PFSK-1 (cell line): ENCODE results near the gene ADGRA1.

Experiments used
- POLR2AphosphoS5 ChIP-seq: IDR thresholded peaks from 2 replicates; pipeline ENCODE4 v1.6.1; 2012; ENCODE audit warnings: low read depth, mild to moderate bottlenecking, control low read depth, low read length, moderate library complexity
- TAF1 ChIP-seq: IDR thresholded peaks from 2 replicates; pipeline ENCODE4 v1.6.1; 2012; ENCODE audit warnings: low read length, control low read depth, borderline replicate concordance; ENCODE audit not compliant: insufficient read depth
- TF ChIP-seq, protein P1 (sequence below), 2 experiments: IDR thresholded peaks; 2 replicates each; pipeline versions ENCODE4 v1.6.1 to v1.8.0; 2011 to 2012; ENCODE audit warnings: low read depth in 2 of 2, low read length in 2 of 2, control low read depth in 1 of 2, inconsistent platforms in 1 of 2, mild to moderate bottlenecking in 1 of 2, moderate library complexity in 1 of 2; ENCODE audit not compliant: insufficient read depth in 1 of 2

DNA sequence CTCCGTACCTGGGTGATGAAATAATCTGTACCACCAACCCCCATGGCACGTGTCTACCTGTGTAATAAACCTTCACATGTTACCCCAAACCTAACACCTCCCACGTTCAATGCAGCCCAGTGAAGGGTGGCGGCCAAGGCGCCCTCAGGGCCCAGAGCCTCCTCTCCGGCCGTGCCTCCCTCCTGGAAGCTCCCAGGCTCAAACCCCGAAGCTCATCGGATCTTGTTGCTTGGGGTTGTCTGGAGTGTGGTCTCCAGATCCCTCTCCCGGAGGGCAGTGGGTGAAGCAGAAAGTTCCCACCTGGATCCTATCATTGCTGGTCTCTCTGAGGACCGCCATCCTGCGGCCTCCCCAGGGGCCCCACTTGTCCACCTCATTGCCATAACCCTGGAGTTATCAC lies 62.9 kb downstream of the ADGRA1 start:
- TF ChIP-seq, protein P1, sequence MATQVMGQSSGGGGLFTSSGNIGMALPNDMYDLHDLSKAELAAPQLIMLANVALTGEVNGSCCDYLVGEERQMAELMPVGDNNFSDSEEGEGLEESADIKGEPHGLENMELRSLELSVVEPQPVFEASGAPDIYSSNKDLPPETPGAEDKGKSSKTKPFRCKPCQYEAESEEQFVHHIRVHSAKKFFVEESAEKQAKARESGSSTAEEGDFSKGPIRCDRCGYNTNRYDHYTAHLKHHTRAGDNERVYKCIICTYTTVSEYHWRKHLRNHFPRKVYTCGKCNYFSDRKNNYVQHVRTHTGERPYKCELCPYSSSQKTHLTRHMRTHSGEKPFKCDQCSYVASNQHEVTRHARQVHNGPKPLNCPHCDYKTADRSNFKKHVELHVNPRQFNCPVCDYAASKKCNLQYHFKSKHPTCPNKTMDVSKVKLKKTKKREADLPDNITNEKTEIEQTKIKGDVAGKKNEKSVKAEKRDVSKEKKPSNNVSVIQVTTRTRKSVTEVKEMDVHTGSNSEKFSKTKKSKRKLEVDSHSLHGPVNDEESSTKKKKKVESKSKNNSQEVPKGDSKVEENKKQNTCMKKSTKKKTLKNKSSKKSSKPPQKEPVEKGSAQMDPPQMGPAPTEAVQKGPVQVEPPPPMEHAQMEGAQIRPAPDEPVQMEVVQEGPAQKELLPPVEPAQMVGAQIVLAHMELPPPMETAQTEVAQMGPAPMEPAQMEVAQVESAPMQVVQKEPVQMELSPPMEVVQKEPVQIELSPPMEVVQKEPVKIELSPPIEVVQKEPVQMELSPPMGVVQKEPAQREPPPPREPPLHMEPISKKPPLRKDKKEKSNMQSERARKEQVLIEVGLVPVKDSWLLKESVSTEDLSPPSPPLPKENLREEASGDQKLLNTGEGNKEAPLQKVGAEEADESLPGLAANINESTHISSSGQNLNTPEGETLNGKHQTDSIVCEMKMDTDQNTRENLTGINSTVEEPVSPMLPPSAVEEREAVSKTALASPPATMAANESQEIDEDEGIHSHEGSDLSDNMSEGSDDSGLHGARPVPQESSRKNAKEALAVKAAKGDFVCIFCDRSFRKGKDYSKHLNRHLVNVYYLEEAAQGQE (IDR thresholded peaks at IDR 0.05; ENCODE audit: insufficient read depth in 1 of 2, low read depth in 2 of 2, low read length in 2 of 2): no peak
- TF ChIP-seq TAF1: no peak
- TF ChIP-seq POLR2AphosphoS5: no peak
